Esophagus (tissue), 2 donors: ENCODE results near the gene C9orf72. TPM values are rescaled to one million over a fixed set of nuclear protein-coding genes. Genes with fewer than 3 reads are reported as not detected.

Experiments
- H3K27ac ChIP-seq, 2 donors: one replicate each; pipeline ENCODE4 v1.5.1; 2013; ENCODE audit warnings: low read depth in 2 of 2, mild to moderate bottlenecking in 2 of 2, inconsistent platforms in 1 of 2, low read length in 1 of 2, moderate library complexity in 1 of 2
- H3K27me3 ChIP-seq, 2 donors: one replicate each; pipeline ENCODE4 v1.6.1; 2013; ENCODE audit warnings: low read length in 2 of 2, control low read depth in 1 of 2, mild to moderate bottlenecking in 1 of 2; ENCODE audit not compliant: insufficient read depth in 2 of 2, control insufficient read depth in 1 of 2
- H3K36me3 ChIP-seq, 2 donors: one replicate each; pipeline ENCODE4 v1.6.1; 2013; ENCODE audit warnings: low read length in 1 of 2; ENCODE audit not compliant: control insufficient read depth in 2 of 2, insufficient read depth in 2 of 2
- H3K4me1 ChIP-seq, 2 donors: one replicate each; pipeline ENCODE4 v1.6.1; 2013; ENCODE audit warnings: low read length in 1 of 2; ENCODE audit not compliant: control insufficient read depth in 2 of 2, insufficient read depth in 2 of 2
- H3K4me3 ChIP-seq, 2 donors: one replicate each; pipeline ENCODE4 v1.5.1; 2013; ENCODE audit warnings: low read length in 2 of 2, mild to moderate bottlenecking in 2 of 2, low read depth in 1 of 2, moderate library complexity in 1 of 2
- H3K9me3 ChIP-seq, 2 donors: one replicate each; pipeline ENCODE4 v1.6.1; 2013; ENCODE audit warnings: mild to moderate bottlenecking in 2 of 2, low read depth in 1 of 2, low read length in 1 of 2, moderate library complexity in 1 of 2; ENCODE audit not compliant: control insufficient read depth in 2 of 2, insufficient read depth in 1 of 2
- WGBS, 2 donors: extraction: QIAGEN DNeasy Blood & Tissue Kit; methylation state at CpG; one replicate each; pipeline ENCODE4 v1.1.7; 2013; 5-methylcytosine and 5-hydroxymethylcytosine counted together
- polyA plus RNA-seq, 2 donors: library from polyadenylated mRNA; stranded (reverse); fragments of 200-250 nt; gene quantifications; one replicate each; pipeline ENCODE4 v1.2.3, GENCODE V29; 2013
- donor health status: healthy with polysubstance abuse.
- donor health status: Bipolar disorder and iron deficiency.

Gene C9orf72
- polyA plus RNA-seq, 2 donors = 4.6 to 6.7 TPM

- H3K36me3 ChIP-seq = no peaks in the 10 kb centered on the region
- 83 to 90% methylated on average over 3 of the region's 3 CpGs for WGBS, 2 donors
- H3K27me3 ChIP-seq = no peaks in the 10 kb centered on the region
- H3K9me3 ChIP-seq = no peaks in the 10 kb centered on the region
- no peaks in the 10 kb centered on the region for H3K4me1 ChIP-seq
- H3K27ac ChIP-seq = peak overlapping the region in 1 of 2 donors; percentile 52
- no peak overlapping the region for H3K4me3 ChIP-seq
These were observed 38.5 kb downstream of the C9orf72 start for GRCh38 chr9:27534658-27535209.

- 53 to 62% methylated on average over 4 of the region's 4 CpGs for WGBS, 2 donors
- no peak overlapping the region for H3K4me3 ChIP-seq
- H3K4me1 ChIP-seq = no peaks in the 10 kb centered on the region
- H3K27ac ChIP-seq = peak overlapping the region in 1 of 2 donors; percentile 61
- no peaks in the 10 kb centered on the region for H3K36me3 ChIP-seq
- H3K27me3 ChIP-seq = no peaks in the 10 kb centered on the region
- H3K9me3 ChIP-seq = no peaks in the 10 kb centered on the region
These were observed 39.1 kb downstream of the C9orf72 start for GRCh38 chr9:27534131-27534530.

GRCh38 chr9:27533311-27533710 lies 40.0 kb downstream of the C9orf72 start:
- no peak overlapping the region for H3K27ac ChIP-seq
- no peaks in the 10 kb centered on the region for H3K36me3 ChIP-seq
- H3K4me1 ChIP-seq = no peaks in the 10 kb centered on the region
- WGBS, 2 donors = 60 to 63% methylated on average over 1 of the region's 1 CpG
- H3K27me3 ChIP-seq = no peaks in the 10 kb centered on the region
- H3K4me3 ChIP-seq = no peak overlapping the region
- H3K9me3 ChIP-seq = no peaks in the 10 kb centered on the region

GRCh38 chr9:27532046-27532445 lies 41.2 kb downstream of the C9orf72 start:
- 68 to 74% methylated on average over 1 of the region's 1 CpG for WGBS, 2 donors

GRCh38 chr9:27530915-27531755 lies 42.1 kb downstream of the C9orf72 start:
- H3K36me3 ChIP-seq = no peaks in the 10 kb centered on the region
- H3K4me3 ChIP-seq = no peak overlapping the region
- peaks cover 0 to 2% of the 10 kb centered on the region in 2 donors for H3K4me1 ChIP-seq
- no peaks in the 10 kb centered on the region for H3K27me3 ChIP-seq
- H3K9me3 ChIP-seq = no peaks in the 10 kb centered on the region
- H3K27ac ChIP-seq = no peak overlapping the region
- WGBS, 2 donors = 71 to 76% methylated on average over 4 of the region's 4 CpGs

More at GRCh38 chr9:27532046-27532445, 41.2 kb downstream of the C9orf72 start:
- Histone ChIP-seq H3K9me3 (no peaks in the 10 kb centered on the region), H3K27me3 (no peaks in the 10 kb centered on the region), H3K36me3 (no peaks in the 10 kb centered on the region), H3K4me3 (no peak overlapping the region), H3K27ac (no peak overlapping the region), H3K4me1 (peaks cover 0 to 2% of the 10 kb centered on the region in 2 donors)

GRCh38 chr9:27529316-27530278 lies 43.7 kb downstream of the C9orf72 start, which contains the start of gene MOB3B:
TSS of gene MOB3B (minus strand) at chr9:27529814. CDS start at chr9:27455550, 74,264 bp downstream.
- no peaks in the 10 kb centered on the region for H3K36me3 ChIP-seq
- peak within 1 kb of the TSS; percentile 66 to 82 for H3K4me3 ChIP-seq
- H3K9me3 ChIP-seq = no peaks in the 10 kb centered on the region
- WGBS, 2 donors = 2 to 3% methylated on average over 68 to 74 of the region's 74 CpGs
- peak within 1 kb of the TSS; percentile 90 to 93 for H3K27ac ChIP-seq
- no peaks in the 10 kb centered on the region for H3K27me3 ChIP-seq
- peaks cover 0 to 2% of the 10 kb centered on the region in 2 donors for H3K4me1 ChIP-seq

- H3K27me3 ChIP-seq = no peaks in the 10 kb centered on the region
- no peaks in the 10 kb centered on the region for H3K9me3 ChIP-seq
- peak overlapping the region; percentile 90 to 93 for H3K27ac ChIP-seq
- WGBS, 2 donors = 0% methylated on average over 25 of the region's 25 CpGs
- peaks cover 0 to 2% of the 10 kb centered on the region in 2 donors for H3K4me1 ChIP-seq
- peak overlapping the region; percentile 66 to 82 for H3K4me3 ChIP-seq
- no peaks in the 10 kb centered on the region for H3K36me3 ChIP-seq
These were observed 44.4 kb downstream of the C9orf72 start for GRCh38 chr9:27528886-27529315.

- Histone ChIP-seq H3K27ac (peak overlapping the region; percentile 90 to 93), H3K4me3 (peak overlapping the region; percentile 66 to 82), H3K36me3 (no peaks in the 10 kb centered on the region), H3K4me1 (peaks cover 0 to 2% of the 10 kb centered on the region in 2 donors), H3K9me3 (no peaks in the 10 kb centered on the region), H3K27me3 (no peaks in the 10 kb centered on the region)
- 2 to 4% methylated on average over 44 of the region's 44 CpGs for WGBS, 2 donors
These were observed 45.0 kb downstream of the C9orf72 start for GRCh38 chr9:27528076-27528885.
